PC-9 (cell line): ENCODE measurements around the gene EI24.

Experiments
- CTCF ChIP-seq: fragments of 200-600 bp; sonication (generic); conservative IDR thresholded peaks from 2 replicates; pipeline ENCODE4 v1.6.1; 2017; ENCODE audit warnings: mixed run types, antibody characterized with exemption, mild to moderate bottlenecking, moderate library complexity
- EZH2 ChIP-seq: fragments of 200-600 bp; sonication (generic); IDR thresholded peaks from 2 replicates; pipeline ENCODE4 v1.8.0; 2017; ENCODE audit warnings: antibody characterized with exemption, low read depth

- TF ChIP-seq CTCF (no peak), EZH2 (no peak)
These were observed 19.2 kb downstream of the EI24 start for GRCh38 chr11:125588505-125588904.
